GM12878 (cell line): Measurements from ENCODE around the gene MANBA. TPM values are rescaled to one million over a fixed set of nuclear protein-coding genes. Genes with fewer than 3 reads are reported as not detected.

Experiments
- ASH2L ChIP-seq: fragments of 300-600, 200-600 bp; sonication (generic); IDR thresholded peaks from 2 replicates; pipeline ENCODE4 v1.6.1; 2017; ENCODE audit warnings: low read depth, mild to moderate bottlenecking, borderline replicate concordance
- BCL11A ChIP-seq: IDR thresholded peaks from 2 replicates; pipeline ENCODE4 v1.6.1; 2011; ENCODE audit warnings: low read depth, low read length
- CEBPB ChIP-seq, 2 experiments: fragments of 150-350 bp in 1 of 2; IDR thresholded peaks; 2 replicates each; pipeline ENCODE4 v1.6.1; 2012 to 2014; ENCODE audit warnings: low read depth in 2 of 2, low read length in 2 of 2, borderline replicate concordance in 1 of 2, inconsistent platforms in 1 of 2
- JUNB ChIP-seq: IDR thresholded peaks from 2 replicates; pipeline ENCODE4 v1.6.1; 2016; ENCODE audit warnings: antibody characterized with exemption, mild to moderate bottlenecking
- JUND ChIP-seq: IDR thresholded peaks from 2 replicates; pipeline ENCODE4 v1.6.1; 2012; ENCODE audit warnings: low read depth, mild to moderate bottlenecking, low read length, improper control_type of control experiment, moderate library complexity
- KAT2A ChIP-seq: conservative IDR thresholded peaks from 2 replicates; pipeline ENCODE4 v1.6.1; 2011; ENCODE audit warnings: low read depth, low read length; ENCODE audit not compliant: control insufficient read depth
- LARP7 ChIP-seq: fragments of 450-650 bp; IDR thresholded peaks from 2 replicates; pipeline ENCODE4 v1.6.1; 2017; ENCODE audit warnings: mild to moderate bottlenecking
- MEF2B ChIP-seq: fragments of 450-650 bp; IDR thresholded peaks from 2 replicates; pipeline ENCODE4 v1.6.1; 2018; ENCODE audit warnings: mild to moderate bottlenecking, moderate library complexity; ENCODE audit not compliant: partially characterized antibody, poor library complexity, severe bottlenecking
- MTA3 ChIP-seq: IDR thresholded peaks from 2 replicates; pipeline ENCODE4 v1.6.1; 2012; ENCODE audit warnings: low read length, inconsistent platforms, borderline replicate concordance
- MYC ChIP-seq: IDR thresholded peaks from 2 replicates; pipeline ENCODE4 v1.6.1; 2011; ENCODE audit warnings: mild to moderate bottlenecking, low read length, moderate library complexity, inconsistent platforms; ENCODE audit not compliant: insufficient read depth, insufficient replicate concordance, insufficient read length, severe bottlenecking
- NFYB ChIP-seq: IDR thresholded peaks from 2 replicates; pipeline ENCODE4 v1.6.1; 2011; ENCODE audit warnings: low read depth, mild to moderate bottlenecking, low read length, improper control_type of control experiment, moderate library complexity; ENCODE audit not compliant: insufficient read depth
- NR2C2 ChIP-seq: IDR thresholded peaks from 2 replicates; pipeline ENCODE4 v1.6.1; 2011; ENCODE audit warnings: borderline replicate concordance, low read depth; ENCODE audit not compliant: control insufficient read depth, insufficient read length
- PBX3 ChIP-seq: IDR thresholded peaks from 2 replicates; pipeline ENCODE4 v1.6.1; 2011; ENCODE audit warnings: mild to moderate bottlenecking, low read depth, low read length, moderate library complexity; ENCODE audit not compliant: insufficient replicate concordance
- POU2F2 ChIP-seq: IDR thresholded peaks from 3 replicates; pipeline ENCODE4 v1.6.1; 2011; ENCODE audit warnings: low read depth, mild to moderate bottlenecking, low read length, borderline replicate concordance
- RAD21 ChIP-seq: IDR thresholded peaks from 2 replicates; pipeline ENCODE4 v1.6.1; 2011; ENCODE audit warnings: mild to moderate bottlenecking, low read depth, low read length, moderate library complexity; ENCODE audit not compliant: insufficient read depth
- RELA ChIP-seq: fragments of 450-650 bp; IDR thresholded peaks from 2 replicates; pipeline ENCODE4 v1.8.0; 2014; ENCODE audit warnings: borderline replicate concordance; ENCODE audit not compliant: partially characterized antibody
- REST ChIP-seq: IDR thresholded peaks from 2 replicates; pipeline ENCODE4 v1.6.1; 2012; ENCODE audit warnings: mild to moderate bottlenecking, low read depth, low read length
- SUZ12 ChIP-seq: fragments of 200-600 bp; sonication (generic); IDR thresholded peaks from one replicate; pipeline ENCODE4 v1.6.1; 2018; ENCODE audit warnings: antibody characterized with exemption, mild to moderate bottlenecking; ENCODE audit not compliant: unreplicated experiment
- TAF1 ChIP-seq: IDR thresholded peaks from 2 replicates; pipeline ENCODE4 v1.6.1; 2011; ENCODE audit warnings: mild to moderate bottlenecking, low read depth, low read length, borderline replicate concordance
- TBL1XR1 ChIP-seq: IDR thresholded peaks from 2 replicates; pipeline ENCODE4 v1.6.1; 2012; ENCODE audit warnings: low read depth, low read length, improper control_type of control experiment
- YY1 ChIP-seq: IDR thresholded peaks from 2 replicates; pipeline ENCODE4 v1.6.1; 2011; ENCODE audit warnings: low read depth, mild to moderate bottlenecking, low read length
- polyA plus RNA-seq, 11 experiments: library from polyadenylated mRNA; depleted of rRNA in 4 of 11; unstranded in 6 of 11; stranded (reverse) in 5 of 11; fragments of >200 nt; fragmentation: Nextera tagmentation in 4 of 11; fragmentation: Illumina TruSeq in 1 of 11; extraction: Ambion mirVana in 4 of 11; extraction: Trizol in 1 of 11; gene quantifications; 1 replicate in 1 of 11; 2 replicates in 10 of 11; pipeline versions ENCODE4 v1.2.1 to v1.2.3, GENCODE V29; 2011 to 2016; ENCODE audit warnings: inconsistent platforms in 2 of 11, missing spikeins in 2 of 11, low read depth in 1 of 11
- total RNA-seq, 4 experiments: library from RNA; depleted of rRNA in 3 of 4; stranded (reverse); fragments of >200 nt in 3 of 4; fragmentation: Illumina TruSeq in 1 of 4; extraction: Trizol in 1 of 4; gene quantifications; 2 replicates each; pipeline versions ENCODE4 v1.2.1 to v1.2.3, GENCODE V29; 2013 to 2021
- TF ChIP-seq, protein P1 (sequence below): fragments of 450-650 bp; formaldehyde crosslinking; IDR thresholded peaks from 2 replicates; pipeline ENCODE4 v1.4.0; 2020; ENCODE audit warnings: mild to moderate bottlenecking, moderate library complexity

Gene MANBA
- total and polyA plus RNA-seq, 10 of the 15 experiments (the other 5 are each of a cell fraction or from before 2014, with no cell fraction given), result 3.8 to 19.0 (median 12.5) TPM

GRCh38 chr4:102760645-102761295 lies at the start of gene MANBA (continued):
- no peak for TF ChIP-seq PBX3
- peak; percentile 87 for TF ChIP-seq MYC
- TF ChIP-seq CEBPB (IDR thresholded peaks at IDR 0.05; ENCODE audit: borderline replicate concordance in 1 of 2, low read depth in 2 of 2, low read length in 2 of 2), result no peak
- TF ChIP-seq SUZ12, result no peak
- no peak; the same call in 1 of the 2 replicates for TF ChIP-seq TBL1XR1
- TF ChIP-seq MTA3, result no peak
- TF ChIP-seq LARP7, result peak; percentile 89; the same call in 1 of the 2 replicates
- TF ChIP-seq JUND, result no peak; the same call in 1 of the 2 replicates
- TF ChIP-seq RAD21, result no peak
- TF ChIP-seq TAF1, result peak; percentile 62; the same call in 1 of the 2 replicates
- no peak for TF ChIP-seq KAT2A
- TF ChIP-seq, protein P1, sequence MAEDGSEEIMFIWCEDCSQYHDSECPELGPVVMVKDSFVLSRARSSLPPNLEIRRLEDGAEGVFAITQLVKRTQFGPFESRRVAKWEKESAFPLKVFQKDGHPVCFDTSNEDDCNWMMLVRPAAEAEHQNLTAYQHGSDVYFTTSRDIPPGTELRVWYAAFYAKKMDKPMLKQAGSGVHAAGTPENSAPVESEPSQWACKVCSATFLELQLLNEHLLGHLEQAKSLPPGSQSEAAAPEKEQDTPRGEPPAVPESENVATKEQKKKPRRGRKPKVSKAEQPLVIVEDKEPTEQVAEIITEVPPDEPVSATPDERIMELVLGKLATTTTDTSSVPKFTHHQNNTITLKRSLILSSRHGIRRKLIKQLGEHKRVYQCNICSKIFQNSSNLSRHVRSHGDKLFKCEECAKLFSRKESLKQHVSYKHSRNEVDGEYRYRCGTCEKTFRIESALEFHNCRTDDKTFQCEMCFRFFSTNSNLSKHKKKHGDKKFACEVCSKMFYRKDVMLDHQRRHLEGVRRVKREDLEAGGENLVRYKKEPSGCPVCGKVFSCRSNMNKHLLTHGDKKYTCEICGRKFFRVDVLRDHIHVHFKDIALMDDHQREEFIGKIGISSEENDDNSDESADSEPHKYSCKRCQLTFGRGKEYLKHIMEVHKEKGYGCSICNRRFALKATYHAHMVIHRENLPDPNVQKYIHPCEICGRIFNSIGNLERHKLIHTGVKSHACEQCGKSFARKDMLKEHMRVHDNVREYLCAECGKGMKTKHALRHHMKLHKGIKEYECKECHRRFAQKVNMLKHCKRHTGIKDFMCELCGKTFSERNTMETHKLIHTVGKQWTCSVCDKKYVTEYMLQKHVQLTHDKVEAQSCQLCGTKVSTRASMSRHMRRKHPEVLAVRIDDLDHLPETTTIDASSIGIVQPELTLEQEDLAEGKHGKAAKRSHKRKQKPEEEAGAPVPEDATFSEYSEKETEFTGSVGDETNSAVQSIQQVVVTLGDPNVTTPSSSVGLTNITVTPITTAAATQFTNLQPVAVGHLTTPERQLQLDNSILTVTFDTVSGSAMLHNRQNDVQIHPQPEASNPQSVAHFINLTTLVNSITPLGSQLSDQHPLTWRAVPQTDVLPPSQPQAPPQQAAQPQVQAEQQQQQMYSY (CRISPR knock-in tag), result no peak
- TF ChIP-seq REST, result no peak
- TF ChIP-seq RELA, result no peak
- no peak for TF ChIP-seq NR2C2
- no peak for TF ChIP-seq MEF2B
- no peak for TF ChIP-seq BCL11A
- no peak; the same call in 1 of the 2 replicates for TF ChIP-seq YY1
- TF ChIP-seq POU2F2, result peak; percentile 40; the same call in 1 of the 3 replicates
- TF ChIP-seq ASH2L, result peak; percentile 44; the same call in 1 of the 2 replicates
- TF ChIP-seq JUNB, result no peak
- TF ChIP-seq NFYB, result no peak
